PC-3 (cell line): ENCODE results near the gene EXD3. TPM values are rescaled to one million over a fixed set of nuclear protein-coding genes. Genes with fewer than 3 reads are reported as not detected.

Experiments
- ATAC-seq: fragments of 200-7000 bp; cut with Tn5 transposase; 2 replicates; pipeline ENCODE4 v1.9.1; 2020; ENCODE audit warnings: mild to moderate bottlenecking, moderate library complexity
- BruUV-seq: library from RNA; stranded (reverse); fragments of 400-500 nt; replicated peaks from 2 replicates; lab custom pipeline; 2021; lab: Mats Ljungman, UMichigan
- CTCF ChIA-PET: fragments of 300-600 bp; sonication (Branson Sonifier 250); formaldehyde crosslinking; loops from one replicate; lab custom pipeline; 2022; ENCODE audit warnings: antibody characterized with exemption; lab: Charles Lee
- POLR2A ChIA-PET: fragments of 300-600 bp; sonication (Branson Sonifier 250); formaldehyde crosslinking; loops from one replicate; lab custom pipeline; 2022; ENCODE audit warnings: antibody characterized with exemption; ENCODE audit not compliant: unreplicated experiment; lab: Charles Lee
- DNase-seq: peaks from one replicate; pipeline ENCODE4 v3.0.0-alpha.2; 2015
- H2AFZ ChIP-seq: fragments of 300-600 bp; sonication (generic); 2 replicates; pipeline ENCODE4 v1.6.0; 2016; ENCODE audit warnings: antibody characterized with exemption, low read length
- H3F3A ChIP-seq: fragments of 300-600 bp; sonication (generic); one replicate; pipeline ENCODE4 v1.6.0; 2017; ENCODE audit warnings: antibody characterized with exemption, low read length, control low read depth, mild to moderate bottlenecking; ENCODE audit not compliant: unreplicated experiment
- H3K27ac ChIP-seq: fragments of 300-600 bp; sonication (generic); 2 replicates; pipeline ENCODE4 v1.5.1; 2016; ENCODE audit warnings: mild to moderate bottlenecking, low read length
- H3K27me3 ChIP-seq: fragments of 300-600 bp; sonication (generic); 2 replicates; pipeline ENCODE4 v1.6.1; 2016; ENCODE audit warnings: low read length, mixed read lengths
- H3K36me3 ChIP-seq: fragments of 300-600 bp; sonication (generic); 2 replicates; pipeline ENCODE4 v1.6.1; 2016; ENCODE audit warnings: low read depth, mixed run types, low read length, mixed read lengths
- H3K4me1 ChIP-seq: fragments of 300-600 bp; sonication (generic); 2 replicates; pipeline ENCODE4 v1.5.1; 2016; ENCODE audit warnings: low read length; ENCODE audit not compliant: insufficient read depth
- H3K4me2 ChIP-seq: fragments of 300-600 bp; sonication (generic); 2 replicates; pipeline ENCODE4 v1.6.0; 2016; ENCODE audit warnings: low read length
- H3K4me3 ChIP-seq: fragments of 300-600 bp; sonication (generic); 2 replicates; pipeline ENCODE4 v1.5.1; 2016; ENCODE audit warnings: mild to moderate bottlenecking, low read length, mixed read lengths
- H3K79me2 ChIP-seq: fragments of 300-600 bp; sonication (generic); 2 replicates; pipeline ENCODE4 v1.6.1; 2017; ENCODE audit warnings: low read length, mixed read lengths
- H3K9ac ChIP-seq: fragments of 300-600 bp; sonication (generic); 2 replicates; pipeline ENCODE4 v1.6.0; 2016; ENCODE audit warnings: mild to moderate bottlenecking, low read length
- H3K9me2 ChIP-seq: fragments of 300-600 bp; sonication (generic); replicated peaks from 2 replicates; pipeline ENCODE4 v1.6.1; 2016; ENCODE audit warnings: mixed run types, low read length, mixed read lengths
- H3K9me3 ChIP-seq: fragments of 300-600 bp; sonication (generic); 2 replicates; pipeline ENCODE4 v1.6.1; 2016; ENCODE audit warnings: low read length, mixed read lengths
- H4K20me1 ChIP-seq: fragments of 300-600 bp; sonication (generic); 2 replicates; pipeline ENCODE4 v1.6.1; 2016; ENCODE audit warnings: low read length, mixed read lengths
- EZH2 ChIP-seq: fragments of 300-600 bp; sonication (generic); IDR thresholded peaks from one replicate; pipeline ENCODE4 v1.6.1; 2017; ENCODE audit warnings: antibody characterized with exemption, mild to moderate bottlenecking, low read length; ENCODE audit not compliant: unreplicated experiment
- EZH2phosphoT487 ChIP-seq: fragments of 300-600 bp; sonication (generic); IDR thresholded peaks from 2 replicates; pipeline ENCODE4 v1.6.1; 2018; ENCODE audit warnings: mild to moderate bottlenecking, antibody characterized with exemption, low read length, borderline replicate concordance
- intact Hi-C: fragments of 100-400 bp; cut with micrococcal nuclease; formaldehyde crosslinking; loops from 2 replicates; pipeline ENCODE4 v1.9.0; 2023
- total RNA-seq: library from RNA; depleted of rRNA; stranded (reverse); fragments of >200 nt; gene quantifications from 2 replicates; pipeline ENCODE4 v1.2.3, GENCODE V29; 2014
- TF ChIP-seq, protein P1 (sequence below): fragments of 300-600 bp; sonication (generic); conservative IDR thresholded peaks from 2 replicates; pipeline ENCODE4 v1.5.1; 2017; ENCODE audit warnings: antibody characterized with exemption, low read depth, mild to moderate bottlenecking, low read length

EXD3 gene
- total RNA-seq, 1 experiment from 2014 or later, result 1.9 TPM

DNA sequence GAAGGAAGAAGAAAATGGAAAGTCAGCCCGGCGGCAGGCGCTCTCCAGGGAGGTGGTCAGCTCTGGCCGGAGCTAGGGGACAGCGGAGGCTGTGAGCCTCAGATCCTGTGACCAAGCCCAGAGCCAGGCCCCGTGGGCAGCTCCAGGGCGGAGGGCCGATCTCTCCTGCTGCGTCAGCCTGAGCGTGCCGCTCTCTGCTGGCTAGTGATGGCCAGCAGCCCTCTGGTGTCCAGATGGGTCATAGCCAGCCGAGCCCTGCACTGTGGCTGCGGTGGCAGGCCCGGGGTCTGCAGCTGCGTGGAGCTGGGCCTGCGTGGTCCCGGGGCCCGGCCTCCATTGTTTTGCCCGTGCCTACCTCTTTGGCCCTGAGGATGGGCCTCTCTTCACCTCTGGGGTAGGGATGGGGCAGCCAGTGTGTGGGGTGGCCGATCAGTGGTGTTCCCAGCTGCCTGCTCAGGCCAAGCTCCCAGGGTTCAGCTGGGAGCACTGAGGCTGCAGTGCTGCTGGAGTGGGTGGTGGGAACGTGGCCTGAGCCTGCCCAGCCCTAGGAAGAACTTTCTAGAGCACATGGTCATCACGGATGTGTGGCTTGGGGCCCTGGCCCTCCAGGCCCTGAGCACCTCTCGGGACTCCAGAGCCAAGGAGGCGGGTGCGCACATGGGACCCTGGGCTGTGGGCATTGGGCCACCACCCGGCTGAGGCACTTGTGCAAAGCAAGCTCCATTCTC is 103.8 kb downstream of the EXD3 start:
- ChIA-PET CTCF (no interaction called here), POLR2A (no interaction called here)
- Histone ChIP-seq H3K79me2 (no peaks in the 10 kb centered on the region), H3K9me2 (no peaks in the 10 kb centered on the region), H3K36me3 (no peaks in the 10 kb centered on the region), H3K9me3 (no peaks in the 10 kb centered on the region), H3K4me3 (no peak overlapping the region), H3K9ac (no peak overlapping the region), H2AFZ (no peak overlapping the region), H3K27me3 (no peaks in the 10 kb centered on the region), H3K27ac (no peak overlapping the region), H4K20me1 (no peaks in the 10 kb centered on the region), H3K4me1 (peaks cover 9% of the 10 kb centered on the region; the same call in 1 of the 2 replicates), H3K4me2 (no peak overlapping the region), H3F3A (no peaks in the 10 kb centered on the region)
- DNase-seq (no peak), ATAC-seq (no peak)
- intact Hi-C loops, result no loop called here
- no TSS peak for BruUV-seq
- TF ChIP-seq EZH2 (no peak), EZH2phosphoT487 (no peak)
- TF ChIP-seq, protein P1, sequence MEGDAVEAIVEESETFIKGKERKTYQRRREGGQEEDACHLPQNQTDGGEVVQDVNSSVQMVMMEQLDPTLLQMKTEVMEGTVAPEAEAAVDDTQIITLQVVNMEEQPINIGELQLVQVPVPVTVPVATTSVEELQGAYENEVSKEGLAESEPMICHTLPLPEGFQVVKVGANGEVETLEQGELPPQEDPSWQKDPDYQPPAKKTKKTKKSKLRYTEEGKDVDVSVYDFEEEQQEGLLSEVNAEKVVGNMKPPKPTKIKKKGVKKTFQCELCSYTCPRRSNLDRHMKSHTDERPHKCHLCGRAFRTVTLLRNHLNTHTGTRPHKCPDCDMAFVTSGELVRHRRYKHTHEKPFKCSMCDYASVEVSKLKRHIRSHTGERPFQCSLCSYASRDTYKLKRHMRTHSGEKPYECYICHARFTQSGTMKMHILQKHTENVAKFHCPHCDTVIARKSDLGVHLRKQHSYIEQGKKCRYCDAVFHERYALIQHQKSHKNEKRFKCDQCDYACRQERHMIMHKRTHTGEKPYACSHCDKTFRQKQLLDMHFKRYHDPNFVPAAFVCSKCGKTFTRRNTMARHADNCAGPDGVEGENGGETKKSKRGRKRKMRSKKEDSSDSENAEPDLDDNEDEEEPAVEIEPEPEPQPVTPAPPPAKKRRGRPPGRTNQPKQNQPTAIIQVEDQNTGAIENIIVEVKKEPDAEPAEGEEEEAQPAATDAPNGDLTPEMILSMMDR, result no peak

DNA sequence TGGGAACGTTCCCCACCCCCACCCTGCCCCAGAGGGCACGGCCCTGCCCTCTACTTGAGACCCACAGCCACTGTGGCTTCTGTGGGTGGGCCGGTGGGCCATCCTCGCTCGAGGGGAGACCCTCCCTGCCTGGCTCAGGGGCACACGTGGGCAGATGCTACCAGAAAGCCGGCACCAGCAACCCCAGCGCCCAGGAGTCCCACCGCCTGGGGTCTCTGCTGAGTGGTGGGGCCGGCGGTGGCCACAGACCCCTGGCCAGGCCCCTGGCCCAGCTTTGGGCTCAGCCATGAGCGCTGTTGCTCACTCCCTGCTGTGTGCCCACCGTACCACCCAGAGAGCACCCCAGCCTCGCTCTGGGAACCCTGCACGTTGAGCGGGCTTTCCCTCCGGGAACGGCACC is 104.4 kb downstream of the EXD3 start:
- Histone ChIP-seq H3K4me3 (no peak overlapping the region), H3K9me3 (no peaks in the 10 kb centered on the region), H2AFZ (no peak overlapping the region), H3K4me1 (peaks cover 9% of the 10 kb centered on the region; the same call in 1 of the 2 replicates), H4K20me1 (no peaks in the 10 kb centered on the region), H3K9me2 (no peaks in the 10 kb centered on the region), H3K27ac (no peak overlapping the region), H3K27me3 (no peaks in the 10 kb centered on the region), H3K4me2 (no peak overlapping the region), H3K36me3 (no peaks in the 10 kb centered on the region), H3K79me2 (no peaks in the 10 kb centered on the region), H3F3A (no peaks in the 10 kb centered on the region), H3K9ac (no peak overlapping the region)
- no peak for DNase-seq
- intact Hi-C loops, result no loop called here
- BruUV-seq, result no TSS peak
- ATAC-seq, result no peak
- ChIA-PET POLR2A (interaction anchor here (0.6 kb wide), 1 partner anchor 123 kb away, joined by 6 read pairs; no protein-coding TSS in a partner anchor), CTCF (no interaction called here)
- TF ChIP-seq, protein P1, result no peak
- TF ChIP-seq EZH2 (no peak), EZH2phosphoT487 (no peak)

DNA sequence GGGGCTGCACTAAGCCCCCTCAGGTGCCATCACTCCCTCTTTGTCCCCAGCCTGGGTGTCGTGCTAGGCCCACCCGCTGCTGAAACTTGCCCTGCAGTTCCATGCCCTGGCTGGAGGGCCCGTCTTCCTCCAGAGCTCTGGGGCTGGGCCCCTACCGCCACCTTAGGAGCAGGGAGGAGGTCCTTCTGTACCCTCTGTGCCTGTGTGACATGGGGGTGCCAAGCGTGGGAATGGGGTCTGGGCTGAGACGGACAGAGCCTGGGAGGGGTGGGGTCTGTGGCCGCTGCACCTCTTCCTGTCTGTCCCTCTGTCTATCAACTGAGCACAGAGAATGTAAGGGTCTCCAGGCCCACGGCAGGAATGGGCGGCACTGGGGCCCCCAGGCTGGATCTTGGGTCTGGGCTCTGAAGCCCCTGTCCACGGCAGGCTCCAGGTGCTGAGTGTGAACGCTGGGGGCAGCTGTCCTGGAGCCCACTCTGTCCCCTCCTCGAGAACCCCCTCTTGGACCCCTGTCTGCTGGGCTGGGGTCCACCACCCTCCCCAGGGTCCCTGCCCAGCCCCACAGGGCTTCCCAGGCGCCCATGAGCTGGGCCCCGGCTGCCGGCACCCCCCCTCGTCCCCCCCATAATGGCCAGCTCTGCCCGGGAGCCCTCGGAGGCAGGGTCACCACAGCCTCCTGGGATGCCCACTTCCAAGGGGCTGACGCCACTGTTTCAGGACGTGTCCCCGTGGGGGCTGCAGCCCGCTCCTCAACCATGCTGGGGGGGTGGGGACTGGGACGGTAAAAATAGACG is 105.0 kb downstream of the EXD3 start:
- no peak overlapping the region for H3K9ac ChIP-seq
- H3K79me2 ChIP-seq, result no peaks in the 10 kb centered on the region
- no peaks in the 10 kb centered on the region for H4K20me1 ChIP-seq
- TF ChIP-seq EZH2phosphoT487, result no peak
- no peak for TF ChIP-seq EZH2
- TF ChIP-seq, protein P1, result no peak
- intact Hi-C loops, result no loop called here
- H3F3A ChIP-seq, result no peaks in the 10 kb centered on the region
- no peaks in the 10 kb centered on the region for H3K9me2 ChIP-seq
- no peak overlapping the region for H3K4me3 ChIP-seq
- no peak overlapping the region for H3K27ac ChIP-seq
- ATAC-seq (no peak), DNase-seq (no peak)
- no peaks in the 10 kb centered on the region for H3K9me3 ChIP-seq
- H3K27me3 ChIP-seq, result no peaks in the 10 kb centered on the region
- H2AFZ ChIP-seq, result no peak overlapping the region
- no peaks in the 10 kb centered on the region for H3K36me3 ChIP-seq
- CTCF ChIA-PET, result no interaction called here
- peaks cover 9% of the 10 kb centered on the region; the same call in 1 of the 2 replicates for H3K4me1 ChIP-seq
- BruUV-seq, result no TSS peak
- POLR2A ChIA-PET, result interaction anchor here (0.6 kb wide), 1 partner anchor 124 kb away, joined by 6 read pairs; no protein-coding TSS in a partner anchor
- no peak overlapping the region for H3K4me2 ChIP-seq
